ENCODE data around the gene MAB21L4.

Gene MAB21L4

GRCh38 chr2:240913810-240914644 is 18.1 kb upstream of the MAB21L4 start:
- DNase-seq (ENCODE audit: low read depth in 4 of 4, low spot score in 1 of 4) = peak; percentile 17 to 50 (median 45)

- DNase-seq (ENCODE audit: low read depth in 4 of 4, low spot score in 1 of 4) = no peak
Observed at GRCh38 chr2:240912878-240913809, 17.2 kb upstream of the MAB21L4 start.

- DNase-seq (ENCODE audit: low read depth in 4 of 4, low spot score in 1 of 4) = no peak
Observed at GRCh38 chr2:240911641-240912265, 15.8 kb upstream of the MAB21L4 start.

GRCh38 chr2:240909216-240909974 is 13.4 kb upstream of the MAB21L4 start:
- DNase-seq (ENCODE audit: low read depth in 4 of 4, low spot score in 1 of 4) = no peak

- DNase-seq (ENCODE audit: low read depth in 4 of 4, low spot score in 1 of 4) = no peak
Observed at GRCh38 chr2:240906911-240907590, 11.1 kb upstream of the MAB21L4 start.

GRCh38 chr2:240906141-240906910 is 10.4 kb upstream of the MAB21L4 start, which contains the start of gene CROCC2:
CROCC2 (plus strand) TSS chr2:240906336; CDS start chr2:240906514, 178 bp downstream.
- DNase-seq (ENCODE audit: low read depth in 4 of 4, low spot score in 1 of 4) = no peak

GRCh38 chr2:240905176-240905781 is 9.3 kb upstream of the MAB21L4 start:
- DNase-seq (ENCODE audit: low read depth in 4 of 4, low spot score in 1 of 4) = no peak

GRCh38 chr2:240904216-240905175 is 8.5 kb upstream of the MAB21L4 start:
- DNase-seq (ENCODE audit: low read depth in 4 of 4, low spot score in 1 of 4) = no peak

GRCh38 chr2:240903191-240904060 is 7.5 kb upstream of the MAB21L4 start:
- no peak for DNase-seq (ENCODE audit: low read depth in 4 of 4, low spot score in 1 of 4)

GRCh38 chr2:240902615-240903041 is 6.7 kb upstream of the MAB21L4 start:
- no peak for DNase-seq (ENCODE audit: low read depth in 4 of 4, low spot score in 1 of 4)

GRCh38 chr2:240901986-240902614 is 6.1 kb upstream of the MAB21L4 start:
- no peak for DNase-seq (ENCODE audit: low read depth in 4 of 4, low spot score in 1 of 4)

GRCh38 chr2:240900141-240900860 is 4.3 kb upstream of the MAB21L4 start:
- no peak for DNase-seq (ENCODE audit: low read depth in 4 of 4, low spot score in 1 of 4)

GRCh38 chr2:240899468-240899865 is 3.5 kb upstream of the MAB21L4 start:
- no peak for DNase-seq (ENCODE audit: low read depth in 4 of 4, low spot score in 1 of 4)

- DNase-seq (ENCODE audit: low read depth in 4 of 4, low spot score in 1 of 4) = no peak
Observed at GRCh38 chr2:240898731-240899467, 2.9 kb upstream of the MAB21L4 start.

Data from stimulated activated CD4-positive, alpha-beta T cell treated with anti-CD3 and anti-CD28 coated beads, Interleukin-1b, Interleukin-23, amount 100 ng/mL, for 24 hours (primary cell).